Fibroblast of lung (primary cell): ENCODE measurements around the gene CHST15. TPM values are rescaled to one million over a fixed set of nuclear protein-coding genes. Genes with fewer than 3 reads are reported as not detected.

Experiments used
- DNase-seq, 2 donors: peaks; one replicate each; pipeline versions ENCODE4 v3.0.0 to v3.0.0-alpha.2; 2010; ENCODE audit warnings: low read depth in 2 of 2
- H2AFZ ChIP-seq: 2 replicates; pipeline ENCODE4 v1.5.1; 2012; ENCODE audit warnings: low read length, control low read depth, inconsistent platforms
- H3K27ac ChIP-seq: 2 replicates; pipeline ENCODE4 v1.5.1; 2011; ENCODE audit warnings: low read length, control low read depth; ENCODE audit not compliant: insufficient read depth
- H3K27me3 ChIP-seq: 2 replicates; pipeline ENCODE4 v1.5.1; 2011; ENCODE audit warnings: mild to moderate bottlenecking, low read length; ENCODE audit not compliant: control insufficient read depth, insufficient read depth
- H3K36me3 ChIP-seq: 2 replicates; pipeline ENCODE4 v1.5.1; 2011; ENCODE audit warnings: low read length; ENCODE audit not compliant: control insufficient read depth, insufficient read depth
- H3K4me1 ChIP-seq: 2 replicates; pipeline ENCODE4 v1.5.1; 2011; ENCODE audit warnings: low read length; ENCODE audit not compliant: control insufficient read depth, insufficient read depth; ENCODE audit errors: extremely low read depth
- H3K4me2 ChIP-seq: 2 replicates; pipeline ENCODE4 v1.5.1; 2011; ENCODE audit warnings: low read length, control low read depth; ENCODE audit not compliant: insufficient read depth; ENCODE audit errors: extremely low read depth
- H3K4me3 ChIP-seq, 4 experiments: fragments of 200-600 bp in 1 of 4; sonication (generic) in 1 of 4; replicated peaks in 1 of 4; 2 replicates each; pipeline ENCODE4 v1.5.1; 2011 to 2016; ENCODE audit warnings: low read length in 4 of 4, low read depth in 3 of 4, mild to moderate bottlenecking in 3 of 4, control low read depth in 2 of 4, inconsistent platforms in 1 of 4, mixed read lengths in 1 of 4; ENCODE audit not compliant: insufficient read depth in 1 of 4; ENCODE audit errors: control extremely low read depth in 1 of 4
- H3K79me2 ChIP-seq: 2 replicates; pipeline ENCODE4 v1.5.1; 2012; ENCODE audit warnings: mild to moderate bottlenecking, low read length, inconsistent platforms; ENCODE audit not compliant: control insufficient read depth, insufficient read depth
- H3K9ac ChIP-seq: 2 replicates; pipeline ENCODE4 v1.5.1; 2011; ENCODE audit warnings: mild to moderate bottlenecking, low read length, control low read depth; ENCODE audit not compliant: insufficient read depth
- H3K9me3 ChIP-seq: 2 replicates; pipeline ENCODE4 v1.5.1; 2012; ENCODE audit warnings: low read depth, low read length; ENCODE audit not compliant: control insufficient read depth, insufficient read depth
- H4K20me1 ChIP-seq: 2 replicates; pipeline ENCODE4 v1.5.1; 2011; ENCODE audit warnings: low read length; ENCODE audit not compliant: control insufficient read depth, insufficient read depth; ENCODE audit errors: extremely low read depth
- EZH2 ChIP-seq: IDR thresholded peaks from 2 replicates; pipeline ENCODE4 v1.5.1; 2012; ENCODE audit warnings: low read length, control low read depth, mild to moderate bottlenecking; ENCODE audit errors: missing control alignments
- polyA plus RNA-seq, 2 donors: library from polyadenylated mRNA; depleted of rRNA in 1 of 2; stranded (reverse) in 1 of 2; unstranded in 1 of 2; fragments of >200 nt; gene quantifications; 2 replicates each; pipeline ENCODE4 v1.2.1, GENCODE V29; 2011 to 2012; ENCODE audit warnings: missing spikeins in 1 of 2
- total RNA-seq: library from RNA; depleted of rRNA; stranded (reverse); fragments of >200 nt; gene quantifications from 2 replicates; pipeline ENCODE4 v1.2.1, GENCODE V29; 2014
- TF ChIP-seq, protein P1 (sequence below), 2 donors: IDR thresholded peaks in 1 of 2; conservative IDR thresholded peaks in 1 of 2; 1 replicate in 1 of 2; 2 replicates in 1 of 2; pipeline ENCODE4 v1.5.1; 2011 to 2012; ENCODE audit warnings: low read length in 2 of 2, control low read depth in 1 of 2, inconsistent platforms in 1 of 2, low read depth in 1 of 2, mild to moderate bottlenecking in 1 of 2

Gene CHST15
- total and polyA plus RNA-seq, 2 donors (not counting 1 experiment from before 2014, with no cell fraction given): 5.0 to 7.9 TPM

GRCh38 chr10:124022066-124022465 lies 71.3 kb downstream of the CHST15 start:
- no peaks in the 10 kb centered on the region for H3K4me1 ChIP-seq
- H3K9ac ChIP-seq: no peak overlapping the region
- H4K20me1 ChIP-seq: no peaks in the 10 kb centered on the region
- no peak overlapping the region for H3K4me3 ChIP-seq
- H3K4me2 ChIP-seq: no peak overlapping the region
- no peak overlapping the region for H2AFZ ChIP-seq
- H3K27ac ChIP-seq: no peak overlapping the region
- no peaks in the 10 kb centered on the region for H3K9me3 ChIP-seq
- no peaks in the 10 kb centered on the region for H3K79me2 ChIP-seq
- no peaks in the 10 kb centered on the region for H3K27me3 ChIP-seq
- TF ChIP-seq EZH2: no peak
- TF ChIP-seq, protein P1, sequence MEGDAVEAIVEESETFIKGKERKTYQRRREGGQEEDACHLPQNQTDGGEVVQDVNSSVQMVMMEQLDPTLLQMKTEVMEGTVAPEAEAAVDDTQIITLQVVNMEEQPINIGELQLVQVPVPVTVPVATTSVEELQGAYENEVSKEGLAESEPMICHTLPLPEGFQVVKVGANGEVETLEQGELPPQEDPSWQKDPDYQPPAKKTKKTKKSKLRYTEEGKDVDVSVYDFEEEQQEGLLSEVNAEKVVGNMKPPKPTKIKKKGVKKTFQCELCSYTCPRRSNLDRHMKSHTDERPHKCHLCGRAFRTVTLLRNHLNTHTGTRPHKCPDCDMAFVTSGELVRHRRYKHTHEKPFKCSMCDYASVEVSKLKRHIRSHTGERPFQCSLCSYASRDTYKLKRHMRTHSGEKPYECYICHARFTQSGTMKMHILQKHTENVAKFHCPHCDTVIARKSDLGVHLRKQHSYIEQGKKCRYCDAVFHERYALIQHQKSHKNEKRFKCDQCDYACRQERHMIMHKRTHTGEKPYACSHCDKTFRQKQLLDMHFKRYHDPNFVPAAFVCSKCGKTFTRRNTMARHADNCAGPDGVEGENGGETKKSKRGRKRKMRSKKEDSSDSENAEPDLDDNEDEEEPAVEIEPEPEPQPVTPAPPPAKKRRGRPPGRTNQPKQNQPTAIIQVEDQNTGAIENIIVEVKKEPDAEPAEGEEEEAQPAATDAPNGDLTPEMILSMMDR (conservative IDR thresholded peaks at IDR 0.05 in 1 of 2, IDR thresholded peaks at IDR 0.05 in 1 of 2; ENCODE audit: low read depth in 1 of 2, low read length in 2 of 2): no peak
- DNase-seq: peak; percentile 17 to 49
- H3K36me3 ChIP-seq: no peaks in the 10 kb centered on the region

DNA sequence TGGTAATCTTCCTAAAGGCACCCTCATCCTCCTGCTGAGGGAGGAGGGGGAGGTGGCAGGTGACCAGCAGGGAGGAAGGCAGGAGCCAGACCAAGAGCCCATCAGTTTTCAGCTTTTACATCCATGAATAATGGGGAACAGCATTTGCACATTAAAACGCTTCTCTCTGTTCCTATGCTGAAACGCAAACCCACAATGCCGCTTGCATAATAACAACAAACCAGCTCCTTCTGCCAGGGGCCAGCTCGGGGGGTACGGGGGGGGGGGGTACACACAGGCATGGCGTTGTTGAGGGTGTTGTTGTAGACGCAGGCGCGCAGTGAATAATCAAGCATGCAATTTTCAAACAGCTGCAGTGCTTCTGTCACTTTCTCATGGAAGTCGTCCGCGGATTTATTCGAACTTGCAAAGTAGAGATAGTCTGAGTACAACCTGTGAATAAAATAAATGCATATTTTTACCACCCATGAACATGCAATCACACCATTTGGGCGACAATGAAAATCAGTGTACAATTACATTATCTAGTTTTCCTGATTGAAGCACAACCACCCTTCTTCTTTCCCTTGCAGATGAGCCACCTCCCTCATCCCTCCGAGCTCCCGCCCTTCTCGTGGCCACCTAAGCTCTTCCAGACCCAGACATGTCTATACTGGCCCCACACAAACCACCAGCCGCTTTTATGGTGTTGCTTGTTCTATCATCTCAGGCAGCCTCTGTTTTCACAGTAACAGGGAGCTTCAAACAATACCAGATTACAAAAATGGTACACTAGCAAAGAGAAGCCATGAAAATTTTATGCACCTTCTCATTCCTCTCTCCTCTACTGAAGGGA lies 72.2 kb downstream of the CHST15 start:
- Histone ChIP-seq H3K27me3 (no peaks in the 10 kb centered on the region), H3K4me2 (no peak overlapping the region)
- DNase-seq: no peak

More for the DNA sequence above, 72.2 kb downstream of the CHST15 start:
- no peaks in the 10 kb centered on the region for H4K20me1 ChIP-seq
- no peaks in the 10 kb centered on the region for H3K9me3 ChIP-seq
- H3K27ac ChIP-seq: no peak overlapping the region
- H3K4me3 ChIP-seq: no peak overlapping the region
- H2AFZ ChIP-seq: no peak overlapping the region
- TF ChIP-seq, protein P1 (conservative IDR thresholded peaks at IDR 0.05 in 1 of 2, IDR thresholded peaks at IDR 0.05 in 1 of 2; ENCODE audit: low read depth in 1 of 2, low read length in 2 of 2): no peak
- TF ChIP-seq EZH2: no peak
- H3K4me1 ChIP-seq: no peaks in the 10 kb centered on the region
- H3K9ac ChIP-seq: no peak overlapping the region
- no peaks in the 10 kb centered on the region for H3K79me2 ChIP-seq
- no peaks in the 10 kb centered on the region for H3K36me3 ChIP-seq
